IPS DF 6.9 (cell line): ENCODE results near the gene THBS3.
A peak's percentile ranks its signal among the peaks of the same experiment; 100 is the strongest.
"Not testable (repeated sequence)": the region's sequence is repeated elsewhere in the genome, so short reads cannot be mapped to it uniquely, and the experiment has no call there.

ENCODE experiments used
- DNase-seq: peaks from one replicate; pipeline ENCODE4 v3.0.0-alpha.2; 2013; ENCODE audit warnings: low read depth, low spot score
- H3K27ac ChIP-seq: one replicate; pipeline ENCODE4 v1.5.1; 2013; ENCODE audit warnings: low read length, control low read depth
- H3K27me3 ChIP-seq: 2 replicates; pipeline ENCODE4 v1.6.1; 2013; ENCODE audit warnings: mild to moderate bottlenecking, low read length; ENCODE audit not compliant: control insufficient read depth, insufficient read depth
- H3K36me3 ChIP-seq: 2 replicates; pipeline ENCODE4 v1.6.1; 2013; ENCODE audit warnings: low read length; ENCODE audit not compliant: control insufficient read depth, insufficient read depth
- H3K4me1 ChIP-seq: 2 replicates; pipeline ENCODE4 v1.6.1; 2013; ENCODE audit warnings: low read length; ENCODE audit not compliant: control insufficient read depth, insufficient read depth
- H3K4me3 ChIP-seq: 2 replicates; pipeline ENCODE4 v1.5.1; 2013; ENCODE audit warnings: mild to moderate bottlenecking, low read length
- H3K9me3 ChIP-seq: 2 replicates; pipeline ENCODE4 v1.6.1; 2013; ENCODE audit warnings: low read length, inconsistent platforms; ENCODE audit not compliant: control insufficient read depth, insufficient read depth
- WGBS: extraction: QIAGEN DNeasy Blood & Tissue Kit; methylation state at CpG from one replicate; pipeline ENCODE4 v1.1.7; 2013; ENCODE audit warnings: mixed read lengths, missing lambda C conversion rate; ENCODE audit not compliant: insufficient read length, insufficient coverage; 5-methylcytosine and 5-hydroxymethylcytosine counted together

Gene THBS3

GRCh38 chr1:155196103-155196892, 11.4 kb downstream of the THBS3 start:
- DNase-seq = no peak

DNA sequence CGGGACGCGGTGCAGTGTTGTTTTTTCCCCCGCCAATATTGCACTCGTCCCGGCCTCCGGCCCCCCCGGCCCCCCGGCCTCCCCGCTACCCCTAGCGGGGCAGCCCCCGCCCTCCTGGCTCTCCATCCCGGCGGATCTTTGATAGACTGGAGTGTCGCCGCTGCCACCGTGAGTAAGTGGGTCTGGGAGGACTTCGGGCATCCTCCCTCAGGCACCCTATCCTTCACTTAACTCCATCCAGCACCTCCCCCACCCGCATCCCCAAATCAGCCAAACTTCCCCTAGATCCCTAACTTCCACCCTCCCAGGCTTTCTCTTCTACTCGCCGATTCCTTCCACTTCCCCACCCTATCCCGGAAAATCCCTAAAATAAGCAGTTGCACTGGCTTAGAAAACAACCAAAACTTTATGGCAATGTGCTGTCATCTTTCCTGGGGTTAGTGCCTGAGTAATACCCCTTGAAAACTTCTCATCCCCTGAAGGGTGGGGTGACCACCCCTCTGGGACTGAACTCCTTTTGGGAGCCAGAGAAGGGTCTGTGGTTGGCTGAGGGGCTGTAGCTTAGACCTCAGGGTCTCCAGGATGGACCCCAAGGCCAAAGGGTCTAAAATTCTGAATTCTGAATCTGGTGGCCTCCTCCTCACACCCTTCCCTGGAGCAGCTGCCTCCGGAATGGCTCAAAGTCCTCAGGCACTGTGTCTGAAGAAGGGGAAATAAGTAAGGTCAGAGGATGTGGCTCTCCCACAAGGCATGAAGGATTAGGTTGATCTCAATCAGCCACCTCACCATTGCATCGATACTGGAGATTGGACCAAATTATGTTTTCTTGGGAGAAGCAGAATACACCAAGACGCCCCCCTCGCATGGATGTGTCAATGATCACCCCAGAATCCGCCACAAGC, 12.2 kb downstream of the THBS3 start:
- no peak for DNase-seq

More at GRCh38 chr1:155196103-155196892, 11.4 kb downstream of the THBS3 start:
- peaks cover 40% of the 10 kb centered on the region for H3K36me3 ChIP-seq
- no peaks in the 10 kb centered on the region for H3K9me3 ChIP-seq
- no CpG with 5 or more reads among the region's 6 CpGs for WGBS
- peak overlapping the region; percentile 84; the same call in 1 of the 2 replicates for H3K4me3 ChIP-seq
- no peaks in the 10 kb centered on the region for H3K27me3 ChIP-seq
- H3K27ac ChIP-seq = no peak overlapping the region
- H3K4me1 ChIP-seq = peaks cover 18% of the 10 kb centered on the region

DNA sequence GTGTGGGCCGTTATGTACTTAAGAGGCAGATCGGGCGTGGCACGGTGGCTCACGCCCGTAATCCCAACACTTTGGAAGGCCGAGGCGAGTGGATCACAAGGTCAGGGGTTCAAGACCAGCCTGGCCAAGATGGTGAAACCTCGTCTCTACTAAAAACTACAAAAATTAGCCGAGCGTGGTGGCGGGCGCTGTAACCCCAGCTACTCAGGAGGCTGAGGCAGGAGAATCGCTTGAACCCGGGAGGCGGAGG, 13.8 kb downstream of the THBS3 start:
- H3K36me3 ChIP-seq = peaks cover 21% of the 10 kb centered on the region
- DNase-seq, H3K27me3 ChIP-seq, H3K27ac ChIP-seq, H3K9me3 ChIP-seq: not testable (repeated sequence)
- H3K4me1 ChIP-seq = peaks cover 18% of the 10 kb centered on the region
- peak overlapping the region; percentile 41; the same call in 1 of the 2 replicates for H3K4me3 ChIP-seq
- no CpG with 5 or more reads among the region's 16 CpGs for WGBS

More for the DNA sequence above, 12.2 kb downstream of the THBS3 start:
- peak overlapping the region; percentile 84 for H3K4me3 ChIP-seq
- H3K27me3 ChIP-seq = no peaks in the 10 kb centered on the region
- peaks cover 18% of the 10 kb centered on the region for H3K4me1 ChIP-seq
- no peaks in the 10 kb centered on the region for H3K9me3 ChIP-seq
- peaks cover 31% of the 10 kb centered on the region for H3K36me3 ChIP-seq
- H3K27ac ChIP-seq = no peak overlapping the region
- no CpG with 5 or more reads among the region's 27 CpGs for WGBS

GRCh38 chr1:155193275-155193990, 14.3 kb downstream of the THBS3 start:
- H3K9me3 ChIP-seq = no peaks in the 10 kb centered on the region
- no peak overlapping the region for H3K27ac ChIP-seq
- peaks cover 19% of the 10 kb centered on the region for H3K36me3 ChIP-seq
- DNase-seq = no peak
- H3K27me3 ChIP-seq = no peaks in the 10 kb centered on the region
- peaks cover 18% of the 10 kb centered on the region for H3K4me1 ChIP-seq
- H3K4me3 ChIP-seq = peak overlapping the region; percentile 41; the same call in 1 of the 2 replicates
- WGBS = no CpG with 5 or more reads among the region's 38 CpGs

DNA sequence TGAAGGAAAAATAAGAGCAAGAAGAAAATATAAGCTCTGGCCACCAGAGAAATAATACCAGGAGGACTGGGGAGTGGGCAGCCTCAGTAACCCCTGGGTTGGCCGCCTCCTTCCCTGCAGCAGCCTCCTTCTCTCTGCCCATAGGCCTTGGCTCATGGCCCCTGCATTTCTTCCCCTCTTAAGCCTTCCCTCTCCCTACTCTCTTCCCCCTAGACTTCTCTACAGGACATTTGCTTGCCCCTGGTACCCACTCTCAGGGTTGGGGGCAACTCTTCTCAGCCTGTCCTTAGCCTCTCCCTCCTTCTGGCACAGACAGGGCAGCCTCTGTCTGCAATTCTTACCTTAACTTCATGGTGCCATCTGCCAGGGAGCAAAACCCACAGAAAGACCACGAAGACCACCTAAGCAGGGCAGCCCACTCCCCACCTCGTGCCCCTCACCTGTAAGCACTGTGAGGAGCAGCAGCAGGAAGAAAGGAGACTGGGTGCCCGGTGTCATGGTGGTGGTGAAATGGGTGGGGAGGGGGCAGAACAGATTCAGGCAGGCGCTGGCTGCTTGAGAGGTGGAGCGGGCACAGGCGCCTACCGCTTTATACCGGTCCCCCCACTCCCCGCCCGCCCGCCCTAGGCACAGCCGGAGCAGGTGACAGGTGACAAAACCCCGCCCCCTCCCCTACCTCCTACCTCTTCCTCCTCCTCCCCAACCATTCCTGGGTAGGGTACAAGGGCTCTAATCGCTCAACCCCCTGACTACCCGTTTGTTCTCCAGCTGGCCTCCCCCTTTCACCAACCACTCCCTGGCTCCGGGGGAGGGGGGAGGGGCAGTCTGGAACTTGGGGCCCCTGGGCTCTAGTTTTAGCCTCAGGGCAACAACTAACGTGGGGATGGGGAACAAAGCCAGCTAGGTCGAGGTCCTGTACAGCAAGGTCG, 15.1 kb downstream of the THBS3 start:
- H3K27ac ChIP-seq = no peak overlapping the region
- DNase-seq = no peak
- WGBS = no CpG with 5 or more reads among the region's 20 CpGs

GRCh38 chr1:155191904-155192303, 15.8 kb downstream of the THBS3 start:
- no peaks in the 10 kb centered on the region for H3K9me3 ChIP-seq
- peaks cover 14% of the 10 kb centered on the region for H3K4me1 ChIP-seq
- H3K36me3 ChIP-seq = peaks cover 3% of the 10 kb centered on the region
- no peaks in the 10 kb centered on the region for H3K27me3 ChIP-seq
- H3K4me3 ChIP-seq = no peak overlapping the region
- no peak for DNase-seq
- H3K27ac ChIP-seq = no peak overlapping the region
- no CpG with 5 or more reads among the region's 17 CpGs for WGBS

More for the DNA sequence above, 15.1 kb downstream of the THBS3 start:
- H3K4me3 ChIP-seq = peak overlapping the region; percentile 41; the same call in 1 of the 2 replicates
- H3K9me3 ChIP-seq = no peaks in the 10 kb centered on the region
- H3K36me3 ChIP-seq = peaks cover 10% of the 10 kb centered on the region
- peaks cover 17% of the 10 kb centered on the region for H3K4me1 ChIP-seq
- no peaks in the 10 kb centered on the region for H3K27me3 ChIP-seq

- H3K9me3 ChIP-seq, H3K27me3 ChIP-seq, H3K4me3 ChIP-seq, DNase-seq, H3K36me3 ChIP-seq, H3K27ac ChIP-seq: not testable (repeated sequence)
- H3K4me1 ChIP-seq = peaks cover 13% of the 10 kb centered on the region; the same call in 1 of the 2 replicates
- no CpG with 5 or more reads among the region's 45 CpGs for WGBS
Measured at GRCh38 chr1:155189926-155190325, 17.8 kb downstream of the THBS3 start.

- Histone ChIP-seq H3K27me3 (no peaks in the 10 kb centered on the region), H3K4me1 (peaks cover 12% of the 10 kb centered on the region; the same call in 1 of the 2 replicates), H3K4me3 (no peak overlapping the region), H3K36me3 (peaks cover 5% of the 10 kb centered on the region), H3K9me3 (no peaks in the 10 kb centered on the region), H3K27ac (no peak overlapping the region)
- WGBS = no CpG with 5 or more reads among the region's 14 CpGs
- no peak for DNase-seq
Measured at GRCh38 chr1:155188268-155188667, 19.4 kb downstream of the THBS3 start.

GRCh38 chr1:155187456-155187891, 20.2 kb downstream of the THBS3 start:
- no peak for DNase-seq
- WGBS = no CpG with 5 or more reads among the region's 16 CpGs
- Histone ChIP-seq H3K9me3 (no peaks in the 10 kb centered on the region), H3K27ac (no peak overlapping the region), H3K27me3 (no peaks in the 10 kb centered on the region), H3K36me3 (peaks cover 5% of the 10 kb centered on the region), H3K4me3 (no peak overlapping the region), H3K4me1 (peaks cover 10% of the 10 kb centered on the region; the same call in 1 of the 2 replicates)
